ENCODE data around the gene ZNF543.

The ZNF543 gene

GRCh38 chr19:57282011-57282643 lies 38.1 kb upstream of the ZNF543 start:
- Histone ChIP-seq H3K4me2 (ENCODE audit: low read length) (peak overlapping the region; percentile 87), H3K4me3 (ENCODE audit: low read length) (peak overlapping the region; percentile 80), H3K9ac (ENCODE audit: low read length) (peak overlapping the region; percentile 59), H4K20me1 (ENCODE audit: insufficient read depth, low read length) (peaks cover 44% of the 10 kb centered on the region), H3K9me3 (ENCODE audit: insufficient read depth, low read length) (no peaks in the 10 kb centered on the region), H3K27ac (ENCODE audit: low read length) (peak overlapping the region; percentile 92), H3K36me3 (replicated peaks; ENCODE audit: low read depth, low read length) (peaks cover 50% of the 10 kb centered on the region), H2AFZ (ENCODE audit: low read depth, low read length) (no peak overlapping the region), H3K79me2 (ENCODE audit: low read length) (peaks cover 70% of the 10 kb centered on the region), H3K27me3 (ENCODE audit: low read depth, low read length) (no peaks in the 10 kb centered on the region), H3K4me1 (ENCODE audit: low read length) (peaks cover 29% of the 10 kb centered on the region)
- TF ChIP-seq EZH2phosphoT487 (IDR thresholded peaks at IDR 0.05; ENCODE audit: low read depth): no peak
- TF ChIP-seq CTCF (IDR thresholded peaks at IDR 0.05; ENCODE audit: low read depth, low read length): no peak

GRCh38 chr19:57288373-57288772 lies 31.9 kb upstream of the ZNF543 start:
- Histone ChIP-seq H3K27ac (ENCODE audit: low read length) (no peak overlapping the region), H3K79me2 (ENCODE audit: low read length) (peaks cover 100% of the 10 kb centered on the region), H3K4me2 (ENCODE audit: low read length) (no peak overlapping the region), H3K9ac (ENCODE audit: low read length) (no peak overlapping the region), H4K20me1 (ENCODE audit: insufficient read depth, low read length) (peaks cover 87% of the 10 kb centered on the region), H3K9me3 (ENCODE audit: insufficient read depth, low read length) (no peaks in the 10 kb centered on the region), H3K27me3 (ENCODE audit: low read depth, low read length) (no peaks in the 10 kb centered on the region), H3K4me3 (ENCODE audit: low read length) (no peak overlapping the region), H2AFZ (ENCODE audit: low read depth, low read length) (no peak overlapping the region), H3K4me1 (ENCODE audit: low read length) (peaks cover 19% of the 10 kb centered on the region), H3K36me3 (replicated peaks; ENCODE audit: low read depth, low read length) (peaks cover 90% of the 10 kb centered on the region)
- TF ChIP-seq EZH2phosphoT487 (IDR thresholded peaks at IDR 0.05; ENCODE audit: low read depth) (no peak), CTCF (IDR thresholded peaks at IDR 0.05; ENCODE audit: low read depth, low read length) (no peak)

DNA sequence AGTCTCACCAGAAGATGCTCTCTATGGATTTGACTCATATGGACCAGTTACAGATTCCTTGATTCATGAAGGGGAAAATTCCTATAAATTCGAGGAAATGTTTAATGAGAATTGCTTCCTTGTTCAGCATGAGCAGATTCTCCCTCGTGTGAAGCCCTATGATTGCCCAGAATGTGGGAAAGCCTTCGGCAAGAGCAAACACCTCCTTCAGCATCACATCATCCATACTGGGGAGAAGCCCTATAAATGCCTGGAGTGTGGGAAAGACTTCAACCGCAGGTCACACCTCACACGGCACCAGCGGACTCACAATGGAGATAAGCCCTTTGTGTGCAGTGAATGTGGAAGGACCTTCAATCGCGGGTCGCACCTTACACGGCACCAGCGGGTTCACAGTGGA lies 29.3 kb upstream of the ZNF543 start:
- Histone ChIP-seq H3K27ac (ENCODE audit: low read length) (no peak overlapping the region), H3K9me3 (ENCODE audit: insufficient read depth, low read length) (peaks cover 4% of the 10 kb centered on the region; the same call in 1 of the 2 replicates), H3K36me3 (replicated peaks; ENCODE audit: low read depth, low read length) (peaks cover 94% of the 10 kb centered on the region), H3K9ac (ENCODE audit: low read length) (no peak overlapping the region), H3K4me2 (ENCODE audit: low read length) (no peak overlapping the region), H3K79me2 (ENCODE audit: low read length) (peaks cover 100% of the 10 kb centered on the region), H3K4me3 (ENCODE audit: low read length) (no peak overlapping the region), H4K20me1 (ENCODE audit: insufficient read depth, low read length) (peaks cover 90% of the 10 kb centered on the region), H2AFZ (ENCODE audit: low read depth, low read length) (no peak overlapping the region), H3K4me1 (ENCODE audit: low read length) (peaks cover 13% of the 10 kb centered on the region), H3K27me3 (ENCODE audit: low read depth, low read length) (no peaks in the 10 kb centered on the region)
- TF ChIP-seq CTCF (IDR thresholded peaks at IDR 0.05; ENCODE audit: low read depth, low read length): no peak
- no peak for TF ChIP-seq EZH2phosphoT487 (IDR thresholded peaks at IDR 0.05; ENCODE audit: low read depth)

DNA sequence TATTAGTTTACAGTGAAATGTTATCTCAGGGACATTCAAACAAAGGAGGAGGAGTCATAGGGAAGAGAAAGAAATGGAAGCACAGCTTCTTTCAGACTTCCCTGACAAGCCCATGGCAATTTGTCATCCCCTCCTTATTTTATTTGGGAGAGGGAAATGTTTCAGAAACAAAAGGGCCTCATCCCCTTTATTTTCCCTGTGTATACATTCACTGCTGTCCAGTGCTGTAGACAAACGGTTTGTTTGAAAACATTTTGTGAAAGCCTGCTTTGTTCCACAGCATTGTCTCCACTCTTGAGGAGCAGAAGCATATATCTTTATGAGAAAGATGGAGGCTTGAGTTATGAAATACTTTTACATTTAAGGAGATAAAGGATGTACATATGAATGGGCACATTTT lies 27.7 kb upstream of the ZNF543 start:
- H3K36me3 ChIP-seq (replicated peaks; ENCODE audit: low read depth, low read length): peaks cover 91% of the 10 kb centered on the region

More for the DNA sequence above, 27.7 kb upstream of the ZNF543 start:
- peaks cover 100% of the 10 kb centered on the region for H3K79me2 ChIP-seq (ENCODE audit: low read length)
- H3K4me3 ChIP-seq (ENCODE audit: low read length): no peak overlapping the region
- H3K27me3 ChIP-seq (ENCODE audit: low read depth, low read length): no peaks in the 10 kb centered on the region
- H3K4me1 ChIP-seq (ENCODE audit: low read length): peaks cover 9% of the 10 kb centered on the region
- H3K4me2 ChIP-seq (ENCODE audit: low read length): no peak overlapping the region
- H3K9ac ChIP-seq (ENCODE audit: low read length): no peak overlapping the region
- H3K9me3 ChIP-seq (ENCODE audit: insufficient read depth, low read length): peaks cover 4% of the 10 kb centered on the region; the same call in 1 of the 2 replicates
- no peak overlapping the region for H2AFZ ChIP-seq (ENCODE audit: low read depth, low read length)
- H3K27ac ChIP-seq (ENCODE audit: low read length): no peak overlapping the region
- peaks cover 89% of the 10 kb centered on the region for H4K20me1 ChIP-seq (ENCODE audit: insufficient read depth, low read length)
- TF ChIP-seq CTCF (IDR thresholded peaks at IDR 0.05; ENCODE audit: low read depth, low read length) (no peak), EZH2phosphoT487 (IDR thresholded peaks at IDR 0.05; ENCODE audit: low read depth) (no peak)

Measured in OCI-LY3 (cell line).